ENCODE measurements around the gene TNFRSF4.

TNFRSF4 gene

GRCh38 chr1:1169429-1170214 lies 44.3 kb downstream of the TNFRSF4 start:
- no peak for DNase-seq (ENCODE audit: low spot score)

GRCh38 chr1:1168451-1169411 lies 45.2 kb downstream of the TNFRSF4 start:
- no peak for DNase-seq (ENCODE audit: low spot score)

GRCh38 chr1:1167841-1168450 lies 46.0 kb downstream of the TNFRSF4 start:
- no peak for DNase-seq (ENCODE audit: low spot score)

GRCh38 chr1:1167398-1167821 lies 46.5 kb downstream of the TNFRSF4 start:
- DNase-seq (ENCODE audit: low spot score), result no peak

- DNase-seq (ENCODE audit: low spot score), result no peak
Measured at GRCh38 chr1:1166642-1167397, 47.1 kb downstream of the TNFRSF4 start.

- DNase-seq (ENCODE audit: low spot score), result no peak
Measured at GRCh38 chr1:1165900-1166421, 48.0 kb downstream of the TNFRSF4 start.

GRCh38 chr1:1165485-1165884 lies 48.5 kb downstream of the TNFRSF4 start:
- no peak for DNase-seq (ENCODE audit: low spot score)

GRCh38 chr1:1164701-1165451 lies 49.1 kb downstream of the TNFRSF4 start:
- no peak for DNase-seq (ENCODE audit: low spot score)

- DNase-seq (ENCODE audit: low spot score), result no peak
Measured at GRCh38 chr1:1164361-1164700, 49.6 kb downstream of the TNFRSF4 start.

- DNase-seq (ENCODE audit: low spot score), result no peak
Measured at GRCh38 chr1:1163538-1164070, 50.3 kb downstream of the TNFRSF4 start.

- DNase-seq (ENCODE audit: low spot score), result no peak
Measured at GRCh38 chr1:1162597-1163537, 51.1 kb downstream of the TNFRSF4 start.

GRCh38 chr1:1161683-1162079 lies 52.3 kb downstream of the TNFRSF4 start:
- no peak for DNase-seq (ENCODE audit: low spot score)

Data from pons (tissue), 1 donor.